ENCODE measurements around the gene SV2B.

SV2B gene

DNA sequence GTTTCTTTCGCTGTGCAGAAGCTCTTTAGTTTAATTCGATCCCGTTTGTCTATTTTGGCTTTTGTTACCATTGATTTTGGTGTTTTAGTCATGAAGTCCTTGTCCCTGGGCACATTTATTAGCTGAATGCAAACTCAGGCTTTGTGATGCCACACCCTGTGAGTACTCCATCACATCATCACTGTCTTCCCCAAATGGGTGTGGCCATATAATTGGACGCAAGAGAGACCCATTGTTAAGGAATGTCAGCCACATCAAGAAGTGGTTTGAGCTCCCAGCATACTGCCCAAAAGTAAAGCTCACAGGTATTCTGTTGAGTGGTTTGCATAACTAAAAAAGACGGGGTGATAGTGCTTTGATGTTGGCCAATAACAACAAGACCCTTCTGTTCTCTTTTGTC, 245.7 kb downstream of the SV2B start:
- TF ChIP-seq, protein P1, sequence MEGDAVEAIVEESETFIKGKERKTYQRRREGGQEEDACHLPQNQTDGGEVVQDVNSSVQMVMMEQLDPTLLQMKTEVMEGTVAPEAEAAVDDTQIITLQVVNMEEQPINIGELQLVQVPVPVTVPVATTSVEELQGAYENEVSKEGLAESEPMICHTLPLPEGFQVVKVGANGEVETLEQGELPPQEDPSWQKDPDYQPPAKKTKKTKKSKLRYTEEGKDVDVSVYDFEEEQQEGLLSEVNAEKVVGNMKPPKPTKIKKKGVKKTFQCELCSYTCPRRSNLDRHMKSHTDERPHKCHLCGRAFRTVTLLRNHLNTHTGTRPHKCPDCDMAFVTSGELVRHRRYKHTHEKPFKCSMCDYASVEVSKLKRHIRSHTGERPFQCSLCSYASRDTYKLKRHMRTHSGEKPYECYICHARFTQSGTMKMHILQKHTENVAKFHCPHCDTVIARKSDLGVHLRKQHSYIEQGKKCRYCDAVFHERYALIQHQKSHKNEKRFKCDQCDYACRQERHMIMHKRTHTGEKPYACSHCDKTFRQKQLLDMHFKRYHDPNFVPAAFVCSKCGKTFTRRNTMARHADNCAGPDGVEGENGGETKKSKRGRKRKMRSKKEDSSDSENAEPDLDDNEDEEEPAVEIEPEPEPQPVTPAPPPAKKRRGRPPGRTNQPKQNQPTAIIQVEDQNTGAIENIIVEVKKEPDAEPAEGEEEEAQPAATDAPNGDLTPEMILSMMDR (IDR thresholded peaks at IDR 0.05): no peak

DNA sequence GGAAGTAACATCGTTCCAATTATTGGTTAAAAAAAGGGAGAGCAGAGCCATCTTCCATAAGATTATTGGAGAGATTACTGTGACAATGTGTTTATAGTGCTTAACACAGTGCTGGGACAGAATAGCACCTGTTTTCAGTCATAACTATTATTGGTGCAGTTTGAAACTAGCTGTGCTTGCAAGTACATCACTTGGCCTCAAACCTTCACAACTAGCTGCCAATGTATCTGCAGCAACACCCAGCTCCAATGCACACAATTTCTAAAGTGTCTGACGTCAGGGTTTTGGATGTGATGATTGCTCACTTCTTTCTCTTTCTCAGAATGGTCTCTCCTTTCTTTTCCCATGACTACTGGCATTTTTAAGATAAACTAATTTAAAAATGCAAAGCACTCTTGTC, 246.2 kb downstream of the SV2B start:
- TF ChIP-seq, protein P1 (IDR thresholded peaks at IDR 0.05): no peak

DNA sequence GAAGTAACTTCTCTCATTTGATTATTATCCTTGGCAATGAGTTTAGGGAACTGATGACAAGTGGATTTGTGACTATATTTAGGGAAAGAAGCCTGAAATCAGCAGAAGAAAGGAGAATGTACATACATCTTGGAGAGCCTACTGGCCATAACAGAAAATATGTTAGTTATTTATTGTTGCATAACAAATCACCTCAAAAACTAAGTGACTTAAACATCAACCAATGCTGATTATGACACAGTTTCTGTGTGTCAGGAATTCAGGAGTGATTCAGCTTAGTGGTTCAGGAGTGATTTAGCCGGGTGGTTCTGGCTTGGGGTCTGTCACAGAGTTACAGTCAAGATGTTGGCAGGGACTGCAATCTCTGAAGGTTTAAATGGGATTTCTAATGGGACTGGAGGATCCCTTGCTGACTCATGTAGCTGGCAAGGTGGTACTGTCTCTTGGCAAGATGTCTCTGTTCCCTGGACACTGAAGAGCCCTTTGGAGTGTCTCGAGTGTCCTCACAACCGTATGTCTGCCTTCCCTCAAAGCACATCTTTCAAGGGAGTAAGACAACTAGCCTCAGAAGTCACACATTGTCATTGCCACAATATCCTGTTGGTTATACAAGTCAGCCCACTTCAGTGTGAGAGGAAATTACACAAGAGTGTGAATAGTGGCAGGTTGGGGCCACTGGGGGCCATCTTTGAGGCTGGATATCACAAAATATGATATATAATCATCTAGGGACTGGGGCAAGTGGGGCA, 248.9 kb downstream of the SV2B start:
- TF ChIP-seq, protein P1 (IDR thresholded peaks at IDR 0.05): no peak

All from LNCAP (cell line).